HG02973 (cell line): ENCODE measurements around the gene CNN2.

Experiments
- ATAC-seq: cut with Tn5 transposase; IDR thresholded peaks from one replicate; pipeline ENCODE4 v1.9.1; 2021; ENCODE audit warnings: moderate library complexity; ENCODE audit not compliant: unreplicated experiment

The CNN2 gene

DNA sequence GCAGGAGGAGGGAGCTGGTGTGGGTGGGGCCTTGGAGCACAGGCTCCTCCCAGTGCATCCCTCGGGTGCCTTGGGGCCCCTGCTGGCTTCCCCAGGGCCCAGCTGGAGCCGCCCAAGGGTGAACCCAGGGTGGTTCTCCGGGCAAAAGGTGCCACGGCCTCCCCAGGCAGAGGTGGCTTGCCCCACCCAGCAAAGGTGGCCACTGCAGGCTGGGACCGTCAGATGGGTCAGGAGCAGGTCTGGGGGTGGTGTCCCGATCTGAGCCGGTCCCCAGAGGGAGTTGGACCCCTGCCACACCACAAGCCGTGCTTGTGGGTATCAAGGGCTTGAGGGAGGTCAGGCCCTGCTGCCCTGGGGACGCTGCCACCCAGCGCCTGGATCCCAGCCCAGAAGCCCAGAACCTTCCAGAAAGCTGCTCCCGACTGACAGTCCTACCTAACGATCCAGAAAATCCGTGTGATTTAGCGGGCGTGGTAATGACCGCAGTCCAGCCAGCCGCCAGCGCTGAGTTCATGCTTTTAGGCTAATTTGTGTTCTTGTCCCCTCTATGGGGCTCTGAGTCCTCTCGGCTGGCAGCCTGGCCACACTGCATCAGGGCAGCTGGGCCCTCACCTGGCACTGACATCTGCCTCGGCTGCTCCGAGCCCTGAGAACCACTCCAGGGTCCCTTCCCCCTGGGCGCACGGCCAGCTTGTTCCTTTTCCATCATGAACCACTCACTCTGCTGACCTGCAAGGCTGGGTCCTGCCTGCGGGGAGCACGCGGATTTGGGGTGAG is 31.2 kb upstream of the CNN2 start:
- ATAC-seq: no peak

- ATAC-seq: no peak
Measured at GRCh38 chr19:996051-996838, 30.2 kb upstream of the CNN2 start.

DNA sequence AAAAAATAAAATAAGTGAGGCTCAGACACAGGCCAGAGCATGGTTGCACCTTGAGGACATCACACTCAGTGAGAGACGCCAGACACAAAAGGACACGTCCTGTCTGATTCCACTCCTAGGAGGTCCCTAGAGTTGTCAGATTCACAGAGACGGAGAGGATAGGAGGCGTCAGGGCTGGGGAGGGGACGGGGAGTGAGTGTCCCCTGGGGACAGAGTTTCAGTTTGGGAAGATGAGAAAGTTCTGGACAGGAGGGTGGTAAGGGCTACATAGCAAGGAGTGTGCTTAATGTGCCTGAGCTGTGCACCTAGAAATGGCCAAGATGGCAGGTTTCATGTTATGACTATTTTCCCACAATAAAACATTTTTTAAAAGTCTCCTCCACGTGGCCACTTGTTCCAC is 28.3 kb upstream of the CNN2 start:
- no peak for ATAC-seq

DNA sequence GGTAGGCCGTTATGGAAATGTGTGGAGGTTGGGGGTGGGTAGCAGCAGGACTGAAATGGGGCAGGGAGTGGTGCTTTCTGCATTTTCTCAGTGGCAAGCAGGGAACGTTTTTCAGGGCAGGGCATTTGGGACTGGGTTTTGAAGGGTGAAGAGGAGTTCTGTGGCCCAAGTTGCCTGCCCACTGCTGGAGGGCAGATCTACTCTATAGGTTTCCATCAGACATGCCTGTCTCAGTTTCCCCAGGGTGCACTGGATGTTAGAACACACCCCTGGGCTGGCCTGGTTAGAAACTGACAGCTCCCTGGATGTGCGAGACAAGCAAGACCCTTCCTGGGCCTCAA is 27.1 kb upstream of the CNN2 start:
- no peak for ATAC-seq

DNA sequence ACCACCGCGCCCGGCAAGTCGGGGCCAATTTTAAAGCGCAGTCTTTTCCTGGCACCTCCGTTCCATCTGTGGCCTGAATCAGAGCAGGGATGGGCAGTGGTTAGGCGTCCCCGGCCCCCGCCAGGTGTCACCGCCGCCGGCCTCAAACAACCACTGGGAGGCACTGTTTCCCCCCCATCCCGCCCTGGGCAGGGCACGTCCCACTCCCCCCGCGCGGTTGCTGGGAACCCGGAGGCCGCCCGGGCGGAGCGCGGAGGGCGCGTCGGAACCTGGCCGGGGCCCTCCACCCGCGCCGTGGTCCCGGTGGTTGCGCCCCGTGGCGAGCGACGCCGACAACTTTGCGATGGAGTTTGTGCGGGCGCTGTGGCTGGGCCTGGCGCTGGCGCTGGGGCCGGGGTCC is 26.3 kb upstream of the CNN2 start, which contains the start of gene GRIN3B:
GRIN3B (plus strand) TSS at position 325 of the 400 bp plus-strand sequence; CDS start at position 344, 19 bp downstream.
- ATAC-seq: no peak

DNA sequence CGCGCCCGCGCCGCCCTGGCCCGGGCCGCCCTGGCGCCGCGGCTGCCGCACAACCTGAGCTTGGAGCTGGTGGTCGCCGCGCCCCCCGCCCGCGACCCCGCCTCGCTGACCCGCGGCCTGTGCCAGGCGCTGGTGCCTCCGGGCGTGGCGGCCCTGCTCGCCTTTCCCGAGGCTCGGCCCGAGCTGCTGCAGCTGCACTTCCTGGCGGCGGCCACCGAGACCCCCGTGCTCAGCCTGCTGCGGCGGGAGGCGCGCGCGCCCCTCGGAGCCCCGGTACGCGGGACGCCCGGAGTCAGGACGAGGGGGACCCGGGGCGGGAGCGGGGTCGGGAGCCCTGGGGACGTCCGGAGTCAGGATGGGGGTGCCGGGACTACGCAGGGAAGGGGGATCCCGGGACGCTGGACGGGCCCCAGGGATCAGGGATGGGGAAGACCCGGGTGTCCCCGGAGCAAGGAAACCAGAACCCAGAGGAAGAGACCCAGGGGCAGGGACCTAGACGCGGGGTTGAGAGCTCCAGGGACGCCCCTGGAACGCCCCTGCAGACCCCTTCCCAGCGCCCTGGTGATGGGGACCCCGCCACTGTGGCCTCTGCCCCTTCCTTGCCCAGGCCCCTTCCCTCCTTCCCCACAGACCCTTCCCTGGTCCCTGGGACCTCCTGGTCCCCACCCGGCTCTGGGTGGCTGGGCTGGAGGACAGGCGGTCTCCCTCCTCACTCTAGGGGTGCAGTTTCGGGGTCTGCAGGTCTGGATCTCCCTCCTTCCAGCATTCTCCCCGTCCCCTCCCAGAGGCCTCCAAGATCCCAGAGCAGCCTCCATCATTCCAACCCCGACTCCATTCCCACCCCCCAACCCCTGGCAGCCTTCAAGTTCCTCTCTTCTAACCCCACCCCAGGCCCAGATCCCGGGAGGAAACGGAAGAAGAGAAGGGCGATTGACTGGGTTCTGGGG is 25.5 kb upstream of the CNN2 start:
- ATAC-seq: no peak

DNA sequence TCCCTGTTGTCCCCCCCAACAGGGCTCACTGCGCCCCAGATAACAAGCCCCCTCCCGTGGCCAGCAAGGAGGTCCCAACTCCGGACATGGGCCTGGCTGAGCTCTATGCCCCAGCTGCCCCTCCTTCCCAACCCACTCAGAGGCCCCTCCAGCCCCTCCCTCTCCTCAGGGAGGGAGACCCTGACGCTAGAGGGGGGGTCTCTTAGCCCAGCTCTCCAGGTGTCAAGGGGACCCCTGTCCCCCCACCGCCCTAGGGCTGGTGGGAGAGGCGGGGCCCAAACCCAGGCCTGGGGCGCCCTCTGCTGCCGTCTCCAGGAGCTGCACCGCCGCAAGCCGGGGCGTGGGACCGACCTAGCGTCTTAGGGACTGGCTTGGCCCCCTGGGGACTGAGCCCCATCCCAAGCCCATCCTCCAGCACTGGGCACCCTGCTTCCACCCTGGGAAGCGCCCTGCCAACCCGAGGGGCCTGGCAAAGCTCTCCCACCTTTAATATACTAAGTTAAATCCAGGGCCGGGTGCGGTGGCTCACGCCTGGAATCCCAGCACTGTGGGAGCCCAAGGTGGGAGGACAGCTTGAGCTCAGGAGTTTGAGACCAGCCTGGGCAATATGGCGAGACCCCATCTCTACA is 24.8 kb upstream of the CNN2 start:
- no peak for ATAC-seq

DNA sequence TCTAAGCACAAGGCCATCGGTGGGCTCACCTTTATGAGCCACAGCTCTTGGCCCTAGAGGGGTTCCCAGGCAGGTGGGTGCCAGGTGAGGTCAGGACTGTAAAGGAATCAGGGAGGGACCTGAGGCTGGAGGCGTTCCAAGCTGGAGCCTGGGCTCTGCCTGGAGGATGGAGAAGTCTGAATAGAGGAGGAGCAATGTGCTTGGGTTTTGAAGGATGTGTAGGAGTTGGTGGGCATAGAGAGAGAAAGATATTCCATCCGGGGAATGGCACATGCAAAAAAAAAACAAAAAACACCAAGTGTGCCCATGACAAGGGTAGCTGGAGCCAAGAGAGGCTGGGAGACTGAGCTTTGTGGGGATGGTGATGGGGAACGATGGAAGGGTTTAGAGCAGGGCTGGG is 23.8 kb upstream of the CNN2 start:
- no peak for ATAC-seq

- no peak for ATAC-seq
Measured at GRCh38 chr19:1003283-1003682, 23.1 kb upstream of the CNN2 start.

DNA sequence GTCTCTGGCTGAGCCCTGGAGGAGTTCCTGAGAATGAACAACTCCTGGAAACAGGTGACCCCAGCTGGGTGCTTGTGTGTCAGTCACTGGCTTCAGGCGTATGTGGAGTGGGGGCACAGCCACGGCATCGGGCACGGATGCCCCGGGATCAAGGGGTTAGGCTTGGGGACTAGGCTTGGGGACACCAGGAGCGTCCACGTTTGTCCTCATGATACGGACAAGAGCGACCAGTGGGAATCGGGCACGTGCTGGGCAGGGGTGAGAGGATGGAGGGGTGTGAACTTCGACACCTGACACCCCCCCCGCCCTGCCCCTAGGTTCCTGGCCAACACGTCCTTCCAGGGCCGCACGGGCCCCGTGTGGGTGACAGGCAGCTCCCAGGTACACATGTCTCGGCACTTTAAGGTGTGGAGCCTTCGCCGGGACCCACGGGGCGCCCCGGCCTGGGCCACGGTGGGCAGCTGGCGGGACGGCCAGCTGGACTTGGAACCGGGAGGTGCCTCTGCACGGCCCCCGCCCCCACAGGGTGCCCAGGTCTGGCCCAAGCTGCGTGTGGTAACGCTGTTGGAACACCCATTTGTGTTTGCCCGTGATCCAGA is 22.1 kb upstream of the CNN2 start:
- ATAC-seq: no peak

GRCh38 chr19:1004803-1005664 is 21.4 kb upstream of the CNN2 start:
- no peak for ATAC-seq

GRCh38 chr19:1006711-1007398 is 19.6 kb upstream of the CNN2 start:
- ATAC-seq: no peak

GRCh38 chr19:1007399-1008251 is 18.8 kb upstream of the CNN2 start:
- no peak for ATAC-seq

DNA sequence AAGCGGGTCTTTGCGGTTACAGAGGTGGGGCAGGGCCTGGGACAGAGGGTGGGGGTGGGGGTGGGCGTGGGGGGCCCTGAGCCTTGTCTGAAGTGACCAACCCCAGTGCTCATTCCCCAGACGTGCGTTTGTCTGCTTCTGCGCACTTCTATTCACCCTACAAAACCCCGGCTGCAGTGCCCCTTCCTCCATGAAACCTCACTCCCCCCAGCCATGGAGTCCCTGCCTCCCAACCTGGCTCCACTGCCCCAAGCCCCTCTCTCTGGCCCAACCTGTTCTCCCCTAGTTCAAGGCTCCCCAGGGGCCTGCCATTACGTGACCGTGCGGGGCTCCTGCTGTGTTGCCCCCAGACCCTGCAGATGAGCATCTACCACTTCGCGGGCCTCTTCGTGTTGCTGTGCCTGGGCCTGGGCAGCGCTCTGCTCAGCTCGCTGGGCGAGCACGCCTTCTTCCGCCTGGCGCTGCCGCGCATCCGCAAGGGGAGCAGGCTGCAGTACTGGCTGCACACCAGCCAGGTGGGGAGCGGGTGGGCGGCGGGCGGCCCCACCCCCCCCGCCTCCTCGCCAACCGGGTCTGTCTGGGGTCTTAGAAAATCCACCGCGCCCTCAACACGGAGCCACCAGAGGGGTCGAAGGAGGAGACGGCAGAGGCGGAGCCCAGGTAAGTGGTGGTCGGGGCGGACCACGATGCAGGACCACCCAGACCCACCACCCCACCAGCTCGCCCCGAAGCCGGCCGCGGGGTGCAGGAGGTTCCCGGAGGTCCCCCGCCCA is 18.0 kb upstream of the CNN2 start:
- no peak for ATAC-seq

- no peak for ATAC-seq
Measured at GRCh38 chr19:1009041-1009980, 17.1 kb upstream of the CNN2 start.

DNA sequence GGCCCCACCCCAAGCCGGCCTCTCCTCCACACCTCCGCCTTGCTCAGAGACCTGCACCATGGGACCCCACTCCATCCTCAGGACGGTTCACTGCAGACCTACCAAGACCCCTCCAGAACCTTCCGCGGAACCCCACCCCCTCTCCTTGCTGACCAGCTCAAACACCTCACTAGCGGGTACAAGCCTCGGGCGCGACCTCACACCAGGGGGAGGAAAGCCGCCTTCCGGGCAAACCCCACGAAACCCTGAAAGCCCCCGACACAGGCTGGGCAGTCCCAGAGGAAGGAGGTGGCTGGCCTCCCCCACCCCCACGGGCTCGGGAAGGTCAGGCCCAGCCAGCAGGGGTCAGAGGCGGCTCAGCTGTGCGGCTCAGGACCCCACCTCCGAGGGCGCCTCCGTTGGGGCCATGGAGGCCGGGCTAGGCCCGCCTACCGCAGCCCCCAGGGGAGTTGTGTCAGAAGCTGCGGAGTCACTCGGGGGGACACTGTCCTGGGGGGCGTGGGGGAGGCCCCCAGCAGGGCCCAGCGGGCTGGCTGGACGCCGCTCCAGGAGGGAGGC is 16.3 kb upstream of the CNN2 start:
- ATAC-seq: no peak
